ENCODE results near the gene HFE.
"Not testable (repeated sequence)": the region's sequence is repeated elsewhere in the genome, so short reads cannot be mapped to it uniquely, and the experiment has no call there.

Gene HFE

GRCh38 chr6:26109772-26110171 is 22.5 kb downstream of the HFE start:
- no peak for DNase-seq

- no peak for DNase-seq
These were observed 26.3 kb downstream of the HFE start for GRCh38 chr6:26113570-26113969.

- no peak for DNase-seq
These were observed 28.0 kb downstream of the HFE start for GRCh38 chr6:26115226-26115625.

GRCh38 chr6:26116267-26116666 is 29.0 kb downstream of the HFE start:
- no peak for DNase-seq

- no peak for DNase-seq
These were observed 31.8 kb downstream of the HFE start for GRCh38 chr6:26118999-26119398.

- DNase-seq: not testable (repeated sequence)
These were observed 32.9 kb downstream of the HFE start for GRCh38 chr6:26120115-26120514.

GRCh38 chr6:26120807-26121140 is 33.5 kb downstream of the HFE start:
- no peak for DNase-seq

- no peak for DNase-seq
These were observed 34.1 kb downstream of the HFE start for GRCh38 chr6:26121141-26122004.

- DNase-seq: no peak
These were observed 34.8 kb downstream of the HFE start for GRCh38 chr6:26122005-26122388.

GRCh38 chr6:26122402-26122792 is 35.2 kb downstream of the HFE start:
- DNase-seq: no peak

GRCh38 chr6:26122793-26123674 is 35.8 kb downstream of the HFE start:
- peak; percentile 81 for DNase-seq

GRCh38 chr6:26123675-26123946 is 36.4 kb downstream of the HFE start:
- no peak for DNase-seq

- DNase-seq: peak; percentile 89
These were observed 36.9 kb downstream of the HFE start for GRCh38 chr6:26123947-26124780.

- DNase-seq: peak; percentile 68
These were observed 37.8 kb downstream of the HFE start for GRCh38 chr6:26124781-26125685.

GRCh38 chr6:26126394-26127235 is 39.4 kb downstream of the HFE start:
- DNase-seq: no peak

- no peak for DNase-seq
These were observed 41.0 kb downstream of the HFE start for GRCh38 chr6:26128013-26128771.

- no peak for DNase-seq
These were observed 42.4 kb downstream of the HFE start for GRCh38 chr6:26129656-26130055.

GRCh38 chr6:26130581-26131249 is 43.5 kb downstream of the HFE start:
- no peak for DNase-seq

- DNase-seq: no peak
These were observed 44.4 kb downstream of the HFE start for GRCh38 chr6:26131618-26132017.

All from right kidney (tissue), 1 donor.